Trophoblast cell (in vitro differentiated cells and primary cell): ENCODE data around the gene COL1A2.
A peak's percentile ranks its signal among the peaks of the same experiment; 100 is the strongest.

Source experiments
- DNase-seq, 2 donors: peaks; one replicate each; pipeline ENCODE4 v3.0.0-alpha.2; 2016
- H2AFZ ChIP-seq: 2 replicates; pipeline ENCODE4 v1.6.1; 2013; ENCODE audit warnings: low read length, moderate library complexity, mild to moderate bottlenecking; ENCODE audit not compliant: insufficient read depth, poor library complexity
- H2AK5ac ChIP-seq: 2 replicates; pipeline ENCODE4 v1.6.1; 2013; ENCODE audit warnings: mild to moderate bottlenecking, low read length
- H2BK120ac ChIP-seq: 2 replicates; pipeline ENCODE4 v1.6.1; 2013; ENCODE audit warnings: low read length, mild to moderate bottlenecking, moderate library complexity; ENCODE audit not compliant: insufficient read depth, poor library complexity
- H2BK12ac ChIP-seq: 2 replicates; pipeline ENCODE4 v1.6.1; 2013; ENCODE audit warnings: mild to moderate bottlenecking, low read length, moderate library complexity
- H2BK5ac ChIP-seq: 2 replicates; pipeline ENCODE4 v1.6.1; 2013; ENCODE audit warnings: low read length, low read depth, moderate library complexity, mild to moderate bottlenecking; ENCODE audit not compliant: poor library complexity
- H3K14ac ChIP-seq: 2 replicates; pipeline ENCODE4 v1.6.1; 2013; ENCODE audit warnings: mild to moderate bottlenecking, low read length
- H3K18ac ChIP-seq: 2 replicates; pipeline ENCODE4 v1.6.1; 2013; ENCODE audit warnings: mild to moderate bottlenecking, low read length
- H3K23ac ChIP-seq: 2 replicates; pipeline ENCODE4 v1.6.1; 2013; ENCODE audit warnings: low read length
- H3K27ac ChIP-seq: 2 replicates; pipeline ENCODE4 v1.5.1; 2013; ENCODE audit warnings: low read depth, mild to moderate bottlenecking, inconsistent platforms, low read length, moderate library complexity
- H3K27me3 ChIP-seq: 2 replicates; pipeline ENCODE4 v1.6.1; 2013; ENCODE audit warnings: inconsistent platforms, mild to moderate bottlenecking, low read length, moderate library complexity; ENCODE audit not compliant: insufficient read depth
- H3K36me3 ChIP-seq, 2 experiments: 1 replicate in 1 of 2; 2 replicates in 1 of 2; pipeline ENCODE4 v1.6.1; 2013; ENCODE audit warnings: low read length in 2 of 2, mild to moderate bottlenecking in 2 of 2, moderate library complexity in 1 of 2; ENCODE audit not compliant: insufficient read depth in 2 of 2, control insufficient read depth in 1 of 2
- H3K4ac ChIP-seq: 2 replicates; pipeline ENCODE4 v1.6.1; 2013; ENCODE audit warnings: low read depth, mild to moderate bottlenecking, low read length, moderate library complexity
- H3K4me1 ChIP-seq, 2 experiments: 1 replicate in 1 of 2; 2 replicates in 1 of 2; pipeline ENCODE4 v1.6.1; 2013; ENCODE audit warnings: low read length in 2 of 2, mild to moderate bottlenecking in 2 of 2, moderate library complexity in 1 of 2; ENCODE audit not compliant: insufficient read depth in 2 of 2, control insufficient read depth in 1 of 2
- H3K4me2 ChIP-seq: 2 replicates; pipeline ENCODE4 v1.6.1; 2013; ENCODE audit warnings: inconsistent platforms, mild to moderate bottlenecking, low read length, moderate library complexity
- H3K4me3 ChIP-seq: 2 replicates; pipeline ENCODE4 v1.5.1; 2013; ENCODE audit warnings: mild to moderate bottlenecking, low read depth, low read length, inconsistent platforms
- H3K79me1 ChIP-seq: one replicate; pipeline ENCODE4 v1.6.1; 2013; ENCODE audit warnings: low read length
- H3K79me2 ChIP-seq: 2 replicates; pipeline ENCODE4 v1.6.1; 2013; ENCODE audit warnings: low read length, mild to moderate bottlenecking; ENCODE audit not compliant: control insufficient read depth, insufficient read depth, poor library complexity
- H3K9ac ChIP-seq: 2 replicates; pipeline ENCODE4 v1.6.1; 2013; ENCODE audit warnings: mild to moderate bottlenecking, low read length
- H3K9me3 ChIP-seq: 2 replicates; pipeline ENCODE4 v1.6.1; 2013; ENCODE audit warnings: low read depth, mild to moderate bottlenecking, control low read depth, inconsistent platforms, low read length; ENCODE audit not compliant: insufficient read depth
- H4K12ac ChIP-seq: 2 replicates; pipeline ENCODE4 v1.6.1; 2013; ENCODE audit warnings: low read depth, mild to moderate bottlenecking, low read length, moderate library complexity
- H4K8ac ChIP-seq: 2 replicates; pipeline ENCODE4 v1.6.1; 2013; ENCODE audit warnings: low read depth, mild to moderate bottlenecking, low read length, moderate library complexity
- H4K91ac ChIP-seq: one replicate; pipeline ENCODE4 v1.6.1; 2013; ENCODE audit warnings: low read depth, mild to moderate bottlenecking, low read length, moderate library complexity
- WGBS: extraction: QIAGEN DNeasy Blood & Tissue Kit; methylation state at CpG from one replicate; pipeline ENCODE4 v1.1.7; 2013; ENCODE audit warnings: missing lambda C conversion rate; ENCODE audit not compliant: insufficient read length, insufficient coverage; ENCODE audit errors: extremely low coverage; 5-methylcytosine and 5-hydroxymethylcytosine counted together

COL1A2 gene

DNA sequence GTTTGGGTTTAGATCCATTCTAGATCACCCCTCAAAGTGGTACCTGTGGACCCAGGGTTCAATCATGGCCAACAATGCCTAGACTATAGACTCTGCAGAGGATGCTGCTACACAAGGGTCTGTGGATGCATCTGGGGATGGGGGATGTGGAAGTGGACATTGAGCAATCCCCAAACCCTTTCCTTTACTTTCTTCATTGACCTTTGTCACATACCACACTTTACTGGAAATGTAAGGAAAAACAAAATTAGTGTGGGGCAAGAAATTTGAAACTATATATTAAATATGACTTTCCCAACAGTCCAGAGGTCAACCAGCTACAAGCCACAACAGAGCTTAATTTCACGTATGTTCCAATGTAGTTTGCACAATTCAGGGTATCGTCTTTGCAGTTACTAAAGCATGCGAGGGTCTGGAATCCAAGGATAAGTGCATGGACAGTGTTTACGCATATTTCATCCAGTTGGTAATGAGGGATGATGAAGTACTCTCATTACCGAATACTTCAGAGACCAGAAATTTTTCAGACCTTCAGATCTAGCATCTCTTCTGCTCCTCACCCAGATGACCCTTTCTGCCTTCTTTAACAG, 81.7 kb downstream of the COL1A2 start:
- Histone ChIP-seq H4K12ac (no peak overlapping the region), H3K79me1 (no peaks in the 10 kb centered on the region), H3K9ac (no peak overlapping the region), H3K4ac (no peak overlapping the region), H3K23ac (no peak overlapping the region), H3K18ac (no peak overlapping the region), H2BK5ac (no peak overlapping the region), H4K8ac (no peak overlapping the region), H3K4me2 (no peak overlapping the region), H2AFZ (no peak overlapping the region), H3K27ac (no peak overlapping the region), H3K27me3 (no peaks in the 10 kb centered on the region), H2AK5ac (no peak overlapping the region), H2BK12ac (no peak overlapping the region), H3K4me1 (no peaks in the 10 kb centered on the region), H3K36me3 (no peaks in the 10 kb centered on the region), H2BK120ac (no peak overlapping the region), H4K91ac (no peak overlapping the region), H3K79me2 (no peaks in the 10 kb centered on the region), H3K9me3 (no peaks in the 10 kb centered on the region), H3K4me3 (no peak overlapping the region), H3K14ac (no peak overlapping the region)
- DNase-seq = peak; percentile 11 to 74
- WGBS = no CpG with 5 or more reads among the region's 5 CpGs

GRCh38 chr7:94477878-94478277, 83.2 kb downstream of the COL1A2 start:
- no peak overlapping the region for H3K4me2 ChIP-seq
- H2AK5ac ChIP-seq = no peak overlapping the region
- H2BK12ac ChIP-seq = no peak overlapping the region
- no peak overlapping the region for H2AFZ ChIP-seq
- no peak overlapping the region for H3K9ac ChIP-seq
- no peak overlapping the region for H3K27ac ChIP-seq
- no peak overlapping the region for H4K12ac ChIP-seq
- no peak overlapping the region for H4K91ac ChIP-seq
- H3K27me3 ChIP-seq = no peaks in the 10 kb centered on the region
- no peak overlapping the region for H3K23ac ChIP-seq
- H3K4ac ChIP-seq = no peak overlapping the region
- no peaks in the 10 kb centered on the region for H3K79me1 ChIP-seq
- no peaks in the 10 kb centered on the region for H3K4me1 ChIP-seq
- H3K18ac ChIP-seq = no peak overlapping the region
- WGBS = no CpG with 5 or more reads among the region's 1 CpG
- H4K8ac ChIP-seq = no peak overlapping the region
- H3K4me3 ChIP-seq = no peak overlapping the region
- no peaks in the 10 kb centered on the region for H3K79me2 ChIP-seq
- no peaks in the 10 kb centered on the region for H3K9me3 ChIP-seq
- H2BK5ac ChIP-seq = no peak overlapping the region
- no peak overlapping the region for H3K14ac ChIP-seq
- H3K36me3 ChIP-seq = no peaks in the 10 kb centered on the region
- no peak overlapping the region for H2BK120ac ChIP-seq
- DNase-seq = no peak

DNA sequence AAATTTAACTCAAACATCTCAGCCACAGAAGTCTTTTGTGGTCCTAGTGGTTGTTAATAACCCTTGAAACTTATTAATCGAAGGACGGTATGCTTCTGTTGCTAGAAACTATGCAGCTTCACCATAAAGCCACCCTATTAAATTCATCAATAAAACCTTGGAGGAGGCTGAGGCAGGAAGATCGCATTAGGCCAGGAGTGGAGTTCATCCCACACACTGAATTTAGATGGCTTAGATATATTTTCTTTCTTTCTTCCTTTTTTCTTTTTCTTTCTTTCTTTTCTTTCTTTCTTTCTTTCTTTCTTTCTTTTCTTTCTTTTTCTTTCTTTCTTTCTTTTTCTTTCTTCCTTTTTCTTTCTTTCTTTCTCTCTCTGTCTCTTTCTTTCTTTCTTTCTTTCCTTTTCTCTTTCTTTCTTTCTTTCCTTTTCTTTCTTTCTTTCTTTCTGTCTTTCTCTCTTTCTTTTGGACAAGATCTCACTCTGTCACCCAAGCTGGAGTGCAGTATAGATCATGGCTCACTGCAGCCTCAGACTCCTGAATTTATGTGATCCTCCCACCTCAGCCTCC, 84.0 kb downstream of the COL1A2 start:
- no peak overlapping the region for H3K4me2 ChIP-seq
- no peak overlapping the region for H2BK120ac ChIP-seq
- H3K27ac ChIP-seq = no peak overlapping the region
- no peak overlapping the region for H2AFZ ChIP-seq
- H3K27me3 ChIP-seq = no peaks in the 10 kb centered on the region
- no CpG with 5 or more reads among the region's 3 CpGs for WGBS
- H4K91ac ChIP-seq = no peak overlapping the region
- no peak overlapping the region for H2BK12ac ChIP-seq
- H3K79me1 ChIP-seq = no peaks in the 10 kb centered on the region
- H3K14ac ChIP-seq = no peak overlapping the region
- H3K36me3 ChIP-seq = no peaks in the 10 kb centered on the region
- no peak overlapping the region for H3K18ac ChIP-seq
- no peaks in the 10 kb centered on the region for H3K4me1 ChIP-seq
- H2BK5ac ChIP-seq = no peak overlapping the region
- no peaks in the 10 kb centered on the region for H3K9me3 ChIP-seq
- DNase-seq = no peak
- H3K4me3 ChIP-seq = no peak overlapping the region
- no peak overlapping the region for H2AK5ac ChIP-seq
- H3K4ac ChIP-seq = no peak overlapping the region
- H3K23ac ChIP-seq = no peak overlapping the region
- H3K79me2 ChIP-seq = no peaks in the 10 kb centered on the region
- H3K9ac ChIP-seq = no peak overlapping the region
- H4K8ac ChIP-seq = no peak overlapping the region
- H4K12ac ChIP-seq = no peak overlapping the region
